Measurements from ENCODE around the gene MT1E. TPM values are rescaled to one million over a fixed set of nuclear protein-coding genes. Genes with fewer than 3 reads are reported as not detected.
"Not testable (repeated sequence)": the region's sequence is repeated elsewhere in the genome, so short reads cannot be mapped to it uniquely, and the experiment has no call there.

The MT1E gene
- total RNA-seq, 1 donor from 2014 or later: not detected

DNA sequence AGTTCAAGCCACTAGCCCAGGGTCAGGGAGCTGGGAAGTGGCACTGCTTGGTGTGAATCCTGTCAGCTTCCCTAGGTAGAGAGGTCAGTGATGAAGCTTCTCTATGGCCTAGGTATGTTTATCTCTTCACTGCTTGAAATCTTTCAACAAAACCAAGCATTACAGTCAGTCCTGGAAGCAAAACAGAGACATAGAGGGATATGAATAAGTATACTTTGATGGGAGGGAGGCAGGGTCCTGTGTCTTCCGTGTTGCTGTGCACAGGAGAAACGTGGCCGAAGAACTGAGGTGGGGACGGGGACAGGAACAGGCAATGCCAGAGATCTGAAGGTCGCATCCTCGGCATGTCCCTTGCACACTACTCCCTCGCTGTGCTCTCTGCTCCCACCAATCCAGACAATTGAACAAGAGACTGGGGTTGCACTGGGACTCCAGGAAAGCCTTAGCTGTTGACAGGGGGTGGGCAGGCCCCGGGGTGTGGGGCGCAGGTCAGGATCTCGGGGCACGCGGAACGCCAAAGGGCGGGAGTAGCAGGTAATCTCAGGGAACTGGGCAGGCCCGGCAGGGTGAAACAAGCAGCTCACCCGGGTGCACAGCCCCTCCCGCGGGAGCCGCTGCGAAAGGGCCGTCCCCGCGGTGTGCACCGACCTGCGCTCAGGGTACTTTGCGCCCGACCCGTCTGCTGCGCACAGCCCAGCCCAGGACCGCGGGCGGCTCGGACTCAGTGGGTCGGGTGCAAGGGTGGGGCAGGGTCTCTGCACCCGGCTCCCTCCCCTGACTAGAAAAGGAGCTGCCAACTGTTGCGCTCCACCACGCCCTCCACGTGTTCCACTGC, 43.6 kb downstream of the MT1E start, which contains the start of gene MT1H:
Gene MT1H (plus strand): TSS at position 810 of the 835 bp plus-strand sequence. CDS start 71 bp downstream, outside the sequence.
- H3K27ac Mint-ChIP-seq (ENCODE audit: unreplicated experiment): no peak within 1 kb of the TSS
- no peaks in the 10 kb centered on the region for H3K36me3 Mint-ChIP-seq (ENCODE audit: unreplicated experiment)
- no peak within 1 kb of the TSS for H3K4me3 Mint-ChIP-seq (ENCODE audit: unreplicated experiment)
- H3K27me3 Mint-ChIP-seq (ENCODE audit: unreplicated experiment): peaks cover 40% of the 10 kb centered on the region
- H3K9me3 Mint-ChIP-seq (ENCODE audit: unreplicated experiment): peaks cover 2% of the 10 kb centered on the region
- peaks cover 2% of the 10 kb centered on the region for H3K4me1 Mint-ChIP-seq (ENCODE audit: low read depth, unreplicated experiment)
- DNase-seq: no peak
- TF ChIP-seq, protein P1, sequence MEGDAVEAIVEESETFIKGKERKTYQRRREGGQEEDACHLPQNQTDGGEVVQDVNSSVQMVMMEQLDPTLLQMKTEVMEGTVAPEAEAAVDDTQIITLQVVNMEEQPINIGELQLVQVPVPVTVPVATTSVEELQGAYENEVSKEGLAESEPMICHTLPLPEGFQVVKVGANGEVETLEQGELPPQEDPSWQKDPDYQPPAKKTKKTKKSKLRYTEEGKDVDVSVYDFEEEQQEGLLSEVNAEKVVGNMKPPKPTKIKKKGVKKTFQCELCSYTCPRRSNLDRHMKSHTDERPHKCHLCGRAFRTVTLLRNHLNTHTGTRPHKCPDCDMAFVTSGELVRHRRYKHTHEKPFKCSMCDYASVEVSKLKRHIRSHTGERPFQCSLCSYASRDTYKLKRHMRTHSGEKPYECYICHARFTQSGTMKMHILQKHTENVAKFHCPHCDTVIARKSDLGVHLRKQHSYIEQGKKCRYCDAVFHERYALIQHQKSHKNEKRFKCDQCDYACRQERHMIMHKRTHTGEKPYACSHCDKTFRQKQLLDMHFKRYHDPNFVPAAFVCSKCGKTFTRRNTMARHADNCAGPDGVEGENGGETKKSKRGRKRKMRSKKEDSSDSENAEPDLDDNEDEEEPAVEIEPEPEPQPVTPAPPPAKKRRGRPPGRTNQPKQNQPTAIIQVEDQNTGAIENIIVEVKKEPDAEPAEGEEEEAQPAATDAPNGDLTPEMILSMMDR (IDR thresholded peaks at IDR 0.05; ENCODE audit: partially characterized antibody, unreplicated experiment): no peak

DNA sequence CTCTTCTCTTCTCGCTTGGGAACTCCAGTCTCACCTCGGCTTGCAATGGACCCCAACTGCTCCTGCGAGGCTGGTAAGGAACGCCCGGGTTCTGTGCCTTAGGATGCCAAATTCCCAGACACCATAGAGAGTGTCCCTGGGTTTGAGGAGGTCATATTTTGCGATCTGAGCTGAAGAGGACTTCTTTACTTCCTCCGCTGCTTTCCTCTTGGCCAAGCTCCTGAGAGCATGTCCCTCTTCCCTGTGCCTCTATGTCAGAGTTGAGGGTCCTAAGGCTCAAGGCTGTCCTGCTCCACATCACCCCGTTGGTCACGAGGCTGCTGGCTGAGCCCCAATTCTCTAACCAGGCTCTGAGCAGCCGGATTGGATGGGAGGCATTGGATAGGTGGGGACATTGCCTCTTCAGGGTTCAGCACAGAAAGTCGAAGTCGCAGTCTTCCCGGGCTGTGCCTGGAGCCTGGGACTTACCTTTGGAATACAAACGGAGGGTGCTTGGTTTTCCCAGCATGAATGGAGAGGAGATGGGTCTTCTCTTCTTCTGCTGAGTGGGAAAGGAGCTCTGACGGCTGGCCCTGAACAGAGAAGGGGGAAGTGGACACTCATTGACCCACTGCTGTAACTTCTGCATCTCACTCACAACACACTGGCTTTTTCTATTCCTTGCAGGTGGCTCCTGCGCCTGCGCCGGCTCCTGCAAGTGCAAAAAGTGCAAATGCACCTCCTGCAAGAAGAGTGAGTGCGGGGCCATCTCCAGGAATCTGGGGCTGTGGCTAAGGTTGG, 44.4 kb downstream of the MT1E start:
- H3K4me1 Mint-ChIP-seq (ENCODE audit: low read depth, unreplicated experiment): peaks cover 4% of the 10 kb centered on the region
- no peak overlapping the region for H3K27ac Mint-ChIP-seq (ENCODE audit: unreplicated experiment)
- peaks cover 43% of the 10 kb centered on the region for H3K27me3 Mint-ChIP-seq (ENCODE audit: unreplicated experiment)
- H3K36me3 Mint-ChIP-seq (ENCODE audit: unreplicated experiment): no peaks in the 10 kb centered on the region
- DNase-seq: no peak
- TF ChIP-seq, protein P1 (IDR thresholded peaks at IDR 0.05; ENCODE audit: partially characterized antibody, unreplicated experiment): no peak
- no peak overlapping the region for H3K4me3 Mint-ChIP-seq (ENCODE audit: unreplicated experiment)
- peaks cover 2% of the 10 kb centered on the region for H3K9me3 Mint-ChIP-seq (ENCODE audit: unreplicated experiment)

DNA sequence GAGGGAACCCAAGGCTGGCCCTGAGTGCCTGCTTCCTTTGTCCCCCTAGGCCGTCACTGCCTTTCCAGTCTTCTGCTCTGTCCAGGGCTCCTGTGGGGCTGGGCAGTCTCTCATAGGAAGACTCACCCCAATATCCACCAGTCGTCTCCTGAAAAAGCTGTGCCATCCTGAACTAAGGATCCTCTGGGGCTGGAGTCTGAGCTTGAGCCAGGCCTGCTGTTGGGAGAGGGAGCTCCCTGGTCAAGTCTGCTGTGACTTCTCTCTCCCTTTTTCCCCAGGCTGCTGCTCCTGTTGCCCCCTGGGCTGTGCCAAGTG, 45.0 kb downstream of the MT1E start:
- H3K4me1 Mint-ChIP-seq (ENCODE audit: low read depth, unreplicated experiment): peaks cover 6% of the 10 kb centered on the region

DNA sequence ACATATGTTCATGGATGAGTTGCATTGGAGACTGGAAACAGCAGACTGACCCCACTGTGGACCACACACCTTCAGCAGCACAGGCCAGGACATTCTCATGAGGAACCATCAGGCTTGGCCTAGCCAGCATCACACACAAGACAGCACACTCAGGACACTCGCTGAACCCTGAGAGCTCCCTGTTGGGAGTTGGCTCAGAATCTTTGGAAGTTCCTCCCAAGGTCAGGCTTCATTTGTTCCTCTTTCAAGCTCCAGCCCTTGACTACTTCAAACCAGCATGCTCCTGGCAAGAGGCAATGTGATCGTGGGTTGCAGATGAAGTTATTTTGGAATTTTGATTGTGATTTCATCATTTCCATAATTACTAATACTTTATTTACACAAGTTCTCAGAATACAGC, 46.1 kb downstream of the MT1E start:
- not testable (repeated sequence) for DNase-seq; H3K4me1 Mint-ChIP-seq (ENCODE audit: low read depth, unreplicated experiment); H3K9me3 Mint-ChIP-seq (ENCODE audit: unreplicated experiment); H3K4me3 Mint-ChIP-seq (ENCODE audit: unreplicated experiment); H3K27ac Mint-ChIP-seq (ENCODE audit: unreplicated experiment); H3K36me3 Mint-ChIP-seq (ENCODE audit: unreplicated experiment)
- H3K27me3 Mint-ChIP-seq (ENCODE audit: unreplicated experiment): peaks cover 50% of the 10 kb centered on the region

More for the DNA sequence above, 45.0 kb downstream of the MT1E start:
- Mint-ChIP-seq H3K36me3 (ENCODE audit: unreplicated experiment) (no peaks in the 10 kb centered on the region), H3K27me3 (ENCODE audit: unreplicated experiment) (peaks cover 48% of the 10 kb centered on the region), H3K4me3 (ENCODE audit: unreplicated experiment) (no peak overlapping the region), H3K9me3 (ENCODE audit: unreplicated experiment) (peaks cover 2% of the 10 kb centered on the region), H3K27ac (ENCODE audit: unreplicated experiment) (no peak overlapping the region)
- DNase-seq: no peak
- TF ChIP-seq, protein P1 (IDR thresholded peaks at IDR 0.05; ENCODE audit: partially characterized antibody, unreplicated experiment): no peak

DNA sequence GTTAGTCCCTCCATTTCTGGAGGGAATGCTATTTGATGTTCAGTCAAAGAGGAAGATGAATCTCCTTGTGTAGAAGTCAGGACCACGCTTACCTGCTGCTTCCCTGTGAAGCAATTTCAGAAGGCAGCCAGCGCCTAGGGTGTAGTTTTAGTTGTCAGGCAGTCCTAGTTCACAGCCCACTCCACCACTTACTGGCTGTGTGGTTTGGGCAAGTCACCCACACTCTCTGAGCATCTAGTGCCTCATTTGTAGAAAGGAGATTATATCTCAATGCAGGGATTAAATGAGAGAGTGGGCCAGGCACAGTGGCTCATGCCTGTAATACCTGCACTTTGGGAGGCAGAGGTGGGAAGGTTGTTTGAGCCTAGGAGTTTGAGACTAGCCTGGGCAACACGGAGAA, 46.6 kb downstream of the MT1E start:
- H3K4me1 Mint-ChIP-seq (ENCODE audit: low read depth, unreplicated experiment); H3K36me3 Mint-ChIP-seq (ENCODE audit: unreplicated experiment); H3K9me3 Mint-ChIP-seq (ENCODE audit: unreplicated experiment); H3K27ac Mint-ChIP-seq (ENCODE audit: unreplicated experiment); DNase-seq; H3K4me3 Mint-ChIP-seq (ENCODE audit: unreplicated experiment): not testable (repeated sequence)
- peaks cover 50% of the 10 kb centered on the region for H3K27me3 Mint-ChIP-seq (ENCODE audit: unreplicated experiment)

Measured in glutamatergic neuron (in vitro differentiated cells).